GM21737 (cell line): ENCODE results near the gene LGI4.
"Not testable (repeated sequence)": the region's sequence is repeated elsewhere in the genome, so short reads cannot be mapped to it uniquely, and the experiment has no call there.

Experiments used
- ATAC-seq: cut with Tn5 transposase; IDR thresholded peaks from one replicate; pipeline ENCODE4 v1.9.1; 2021; ENCODE audit warnings: mild to moderate bottlenecking, moderate library complexity; ENCODE audit not compliant: unreplicated experiment

LGI4 gene

GRCh38 chr19:35161434-35161743 lies 26.5 kb upstream of the LGI4 start:
- ATAC-seq = no peak

- ATAC-seq = no peak
These were observed 26.0 kb upstream of the LGI4 start for GRCh38 chr19:35160629-35161433.

- ATAC-seq = no peak
These were observed 24.7 kb upstream of the LGI4 start for GRCh38 chr19:35159606-35160005.

GRCh38 chr19:35157431-35157830 lies 22.6 kb upstream of the LGI4 start:
- no peak for ATAC-seq

GRCh38 chr19:35156673-35157014 lies 21.8 kb upstream of the LGI4 start:
- no peak for ATAC-seq

- no peak for ATAC-seq
These were observed 21.3 kb upstream of the LGI4 start for GRCh38 chr19:35155981-35156672.

- no peak for ATAC-seq
These were observed 20.6 kb upstream of the LGI4 start for GRCh38 chr19:35155441-35155840.

- no peak for ATAC-seq
These were observed 19.9 kb upstream of the LGI4 start, which contains the start of gene FXYD5 for GRCh38 chr19:35154525-35155406. FXYD5 (plus strand) TSS chr19:35154735; CDS start chr19:35155551, 816 bp downstream.

GRCh38 chr19:35153701-35154524 lies 19.1 kb upstream of the LGI4 start:
- no peak for ATAC-seq

- ATAC-seq = not testable (repeated sequence)
These were observed 18.3 kb upstream of the LGI4 start for GRCh38 chr19:35153129-35153522.

GRCh38 chr19:35151273-35152065 lies 16.6 kb upstream of the LGI4 start:
- no peak for ATAC-seq

- no peak for ATAC-seq
These were observed 15.6 kb upstream of the LGI4 start for GRCh38 chr19:35150445-35150844.

- ATAC-seq = no peak
These were observed 14.6 kb upstream of the LGI4 start for GRCh38 chr19:35149463-35149862.

- ATAC-seq = no peak
These were observed 12.0 kb upstream of the LGI4 start for GRCh38 chr19:35146746-35147459.

GRCh38 chr19:35144600-35145436 lies 10.0 kb upstream of the LGI4 start:
- no peak for ATAC-seq

- no peak for ATAC-seq
These were observed 9.4 kb upstream of the LGI4 start for GRCh38 chr19:35144259-35144599.

- no peak for ATAC-seq
These were observed 9.0 kb upstream of the LGI4 start for GRCh38 chr19:35143818-35144217.

- ATAC-seq = no peak
These were observed 8.4 kb upstream of the LGI4 start, which contains the start of gene FXYD7 for GRCh38 chr19:35143231-35143715. FXYD7 (plus strand) TSS chr19:35143255; CDS start chr19:35143334, 79 bp downstream.
